EH (cell line): ENCODE data around the gene PIEZO2.
"Not testable (repeated sequence)": the region's sequence is repeated elsewhere in the genome, so short reads cannot be mapped to it uniquely, and the experiment has no call there.

Experiments
- DNase-seq: peaks from one replicate; pipeline ENCODE4 v3.0.0-alpha.2; 2015; ENCODE audit warnings: low read depth

PIEZO2 gene

DNA sequence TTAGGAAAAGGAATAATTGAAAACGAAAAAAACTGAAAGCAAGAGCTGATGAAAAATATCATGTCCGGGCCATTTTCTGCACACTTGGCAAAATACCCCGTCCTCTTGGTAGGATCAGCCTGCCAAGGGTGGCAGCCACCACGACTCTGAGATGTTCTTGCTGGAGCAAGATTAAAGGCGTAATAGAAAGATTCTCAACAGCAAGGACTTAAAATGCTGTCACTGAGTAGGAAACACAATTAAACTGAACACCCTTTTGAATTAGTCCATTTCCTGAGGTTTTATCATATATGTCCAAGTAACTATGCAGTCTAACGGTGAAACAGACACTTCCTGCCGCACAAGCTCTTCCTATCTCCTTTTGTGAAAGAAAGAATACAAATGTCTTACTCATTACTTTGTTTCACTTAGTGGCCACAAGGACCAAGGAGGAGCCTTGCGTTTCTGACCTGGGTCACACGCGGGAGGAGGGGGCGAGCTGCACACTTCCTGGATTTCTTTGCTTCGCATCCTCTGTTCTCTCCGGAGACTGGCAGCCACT lies 222.7 kb downstream of the PIEZO2 start:
- peak; percentile 59 for DNase-seq

DNA sequence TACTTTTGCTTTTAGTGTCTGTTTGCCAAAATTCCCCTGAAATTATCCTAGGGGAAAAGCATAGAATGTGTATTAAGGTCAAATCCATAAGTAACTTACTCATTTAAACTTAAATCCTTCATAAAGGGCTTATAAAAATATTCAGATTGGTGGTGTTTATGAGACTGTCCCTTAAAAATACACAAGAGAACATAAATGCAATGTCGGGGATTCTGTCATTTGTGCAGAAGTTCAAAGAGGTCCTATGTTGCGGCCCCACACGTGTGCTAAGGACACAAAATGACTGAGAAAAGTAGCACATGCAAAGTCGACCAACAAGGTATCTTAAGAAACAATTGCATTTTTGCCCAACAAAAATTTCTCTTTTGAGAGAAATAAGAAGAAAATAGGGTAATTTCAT lies 225.1 kb downstream of the PIEZO2 start:
- DNase-seq = no peak

DNA sequence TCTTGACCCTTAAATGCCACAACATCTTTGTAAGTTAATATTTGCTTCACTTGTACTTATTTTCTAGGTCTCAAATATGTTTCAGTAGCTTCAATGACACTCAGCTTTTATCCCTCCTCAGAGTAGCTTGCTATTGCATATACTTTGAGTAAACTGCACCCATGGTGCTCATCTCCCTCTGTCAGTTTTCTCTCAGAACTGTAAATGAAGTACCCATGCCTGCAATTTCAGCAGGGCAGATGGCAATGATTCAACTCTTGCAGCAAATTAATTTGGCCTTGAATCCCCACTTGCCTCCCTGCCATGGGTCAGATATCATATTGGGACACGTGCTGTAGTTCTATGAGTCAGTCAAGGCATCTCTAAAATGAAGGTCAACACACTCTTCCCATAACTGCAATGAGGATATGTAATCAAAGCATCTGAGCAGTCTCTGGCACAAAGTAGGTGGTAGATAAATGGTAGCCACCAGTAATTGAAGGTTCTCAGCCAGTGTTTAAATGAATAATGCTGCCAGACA lies 225.8 kb downstream of the PIEZO2 start:
- DNase-seq = peak; percentile 10

DNA sequence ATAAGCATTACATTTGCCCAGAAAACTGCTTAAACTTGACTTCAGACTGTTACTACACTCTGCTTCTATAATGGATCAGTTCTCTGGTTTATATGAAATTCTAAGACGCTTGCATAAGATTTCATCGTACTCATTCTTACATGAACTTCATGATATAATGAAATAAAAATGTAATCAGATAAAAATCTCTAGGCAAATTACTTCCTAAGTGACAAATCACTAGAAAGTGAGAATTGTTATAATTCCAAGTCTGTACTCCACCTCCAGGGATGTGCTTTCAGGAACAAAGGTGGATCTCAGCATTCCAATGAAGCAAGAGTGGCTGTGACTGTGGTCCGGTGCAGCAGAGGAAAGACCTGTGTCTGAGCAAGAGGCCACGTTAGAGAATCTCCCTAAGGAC lies 226.2 kb downstream of the PIEZO2 start:
- peak; percentile 2 for DNase-seq

DNA sequence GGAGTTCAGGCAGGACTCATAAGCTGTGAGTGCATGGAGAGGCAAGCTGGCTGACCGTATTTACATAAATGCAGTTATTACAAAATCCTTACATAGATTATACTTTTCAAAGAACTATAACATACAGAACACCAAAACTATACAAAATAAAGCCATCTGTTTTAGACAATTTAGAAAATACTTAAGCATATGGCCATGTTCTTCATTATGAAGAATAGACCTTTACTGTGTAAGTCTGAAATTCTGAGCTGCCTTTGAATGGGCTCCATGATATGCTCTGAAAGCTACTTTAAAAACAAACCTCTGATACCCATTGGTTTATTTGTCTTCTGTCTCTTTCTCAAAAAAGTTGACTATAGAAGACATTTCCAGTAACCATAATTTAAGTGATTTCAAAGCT lies 226.7 kb downstream of the PIEZO2 start:
- DNase-seq = not testable (repeated sequence)

DNA sequence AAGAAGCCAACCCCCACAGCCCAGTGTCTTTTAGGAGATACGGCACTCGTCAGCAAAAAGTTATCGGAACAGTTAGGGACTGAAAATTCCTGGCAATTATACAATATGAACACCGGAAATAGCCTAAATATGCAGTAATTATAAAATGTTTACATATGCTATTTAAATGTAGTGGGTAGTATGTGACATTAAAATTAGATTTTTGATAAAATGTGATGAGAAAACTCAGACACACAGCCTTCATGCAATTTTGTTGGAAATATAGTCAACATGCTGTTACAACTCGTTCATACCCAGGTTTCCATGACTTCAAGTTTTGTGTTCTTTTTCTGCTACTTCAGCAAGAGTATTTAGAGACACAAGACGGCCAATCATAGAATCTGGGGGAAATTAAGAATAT lies 229.1 kb downstream of the PIEZO2 start:
- not testable (repeated sequence) for DNase-seq

DNA sequence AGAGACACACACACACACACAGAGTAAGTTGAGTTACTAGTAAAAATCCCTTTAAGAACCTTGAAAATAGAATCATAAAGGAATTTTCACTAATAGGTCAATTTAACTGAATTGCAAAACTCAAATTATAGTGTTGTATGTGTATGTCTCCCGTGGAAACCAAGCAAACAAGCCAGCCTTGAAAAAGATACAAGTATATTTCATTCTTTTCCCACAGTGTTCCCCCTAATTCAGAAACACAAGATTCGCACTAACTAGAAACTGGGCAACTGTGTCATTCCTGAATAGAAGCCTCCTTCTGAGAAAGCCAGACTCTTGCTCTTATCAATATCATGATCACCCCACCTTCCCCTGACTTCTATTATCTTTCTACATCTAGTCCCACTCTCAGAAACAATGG lies 229.5 kb downstream of the PIEZO2 start:
- no peak for DNase-seq

DNA sequence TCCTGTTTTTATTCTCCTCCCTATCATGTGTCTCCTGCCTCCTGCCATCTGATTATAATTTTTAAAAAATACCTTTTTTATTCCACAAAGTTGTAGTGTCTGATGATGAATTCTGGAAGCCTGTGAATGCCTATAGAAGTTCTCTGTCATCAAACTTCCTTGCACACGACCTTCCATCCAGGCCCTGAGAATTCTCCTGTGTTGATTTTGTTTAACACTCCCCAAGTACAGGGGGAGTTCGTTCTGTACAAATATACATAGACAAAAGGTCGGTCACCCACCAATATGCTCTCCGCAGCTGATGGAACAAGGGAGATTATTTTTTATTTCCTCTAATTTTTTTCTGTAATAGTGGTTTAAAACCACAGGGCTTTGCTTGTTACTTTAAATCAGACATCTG lies 232.5 kb downstream of the PIEZO2 start:
- no peak for DNase-seq

DNA sequence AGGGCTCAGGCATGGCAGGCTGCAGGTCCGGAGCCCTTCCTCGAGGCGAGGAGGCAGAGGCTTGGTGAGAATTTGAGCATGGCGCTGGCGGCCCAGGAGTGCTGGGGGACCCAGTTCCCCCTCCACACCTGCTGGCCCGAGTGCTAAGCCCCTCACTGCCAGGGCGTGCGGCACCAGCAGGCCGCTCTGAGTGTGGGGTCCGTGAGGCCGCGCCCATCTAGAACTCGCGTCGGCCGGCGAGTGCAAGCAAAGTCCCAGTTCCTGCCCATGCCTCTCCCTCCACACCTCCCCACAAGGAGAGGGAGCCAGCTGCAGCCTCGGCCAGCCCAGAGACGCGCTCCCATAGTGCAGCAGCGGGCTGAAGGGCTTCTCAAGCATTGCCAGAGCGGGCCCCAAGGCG lies 233.0 kb downstream of the PIEZO2 start:
- no peak for DNase-seq

DNA sequence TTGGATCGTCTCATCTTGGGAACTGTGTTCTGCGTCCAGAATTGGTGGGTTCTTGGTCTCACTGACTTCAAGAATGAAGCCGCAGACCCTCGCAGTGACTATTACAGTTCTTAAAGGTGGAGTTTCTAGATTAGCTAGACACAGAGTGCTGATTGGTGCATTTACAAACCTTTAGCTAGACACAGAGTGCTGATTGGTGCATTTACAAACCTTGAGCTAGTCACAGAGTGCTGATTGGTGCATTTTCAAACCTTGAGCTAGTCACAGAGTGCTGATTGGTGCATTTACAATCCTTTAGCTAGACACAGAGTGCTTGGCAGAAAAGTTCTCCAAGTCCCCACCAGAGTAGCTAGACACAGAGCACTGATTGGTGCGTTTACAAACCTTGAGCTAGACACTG lies 233.6 kb downstream of the PIEZO2 start:
- not testable (repeated sequence) for DNase-seq

DNA sequence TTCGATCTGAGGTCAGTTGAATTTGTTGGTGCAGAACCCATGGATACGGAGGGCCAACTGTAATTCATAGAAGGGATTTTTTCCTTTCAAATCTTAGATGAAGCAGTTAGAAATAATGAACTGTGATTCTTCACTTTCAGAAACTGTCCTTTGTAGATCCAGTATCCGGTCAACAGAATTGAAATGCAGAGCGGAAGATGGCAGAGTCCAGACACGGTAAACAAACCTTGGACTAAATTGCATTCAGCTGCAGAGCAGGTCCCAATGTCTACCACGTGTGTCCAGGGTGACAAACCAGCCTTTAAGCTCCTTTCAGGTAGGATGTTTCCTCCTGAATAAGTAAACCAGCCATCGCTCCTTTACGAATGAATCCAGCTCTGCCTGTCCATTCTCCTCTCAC lies 234.8 kb downstream of the PIEZO2 start:
- not testable (repeated sequence) for DNase-seq

DNA sequence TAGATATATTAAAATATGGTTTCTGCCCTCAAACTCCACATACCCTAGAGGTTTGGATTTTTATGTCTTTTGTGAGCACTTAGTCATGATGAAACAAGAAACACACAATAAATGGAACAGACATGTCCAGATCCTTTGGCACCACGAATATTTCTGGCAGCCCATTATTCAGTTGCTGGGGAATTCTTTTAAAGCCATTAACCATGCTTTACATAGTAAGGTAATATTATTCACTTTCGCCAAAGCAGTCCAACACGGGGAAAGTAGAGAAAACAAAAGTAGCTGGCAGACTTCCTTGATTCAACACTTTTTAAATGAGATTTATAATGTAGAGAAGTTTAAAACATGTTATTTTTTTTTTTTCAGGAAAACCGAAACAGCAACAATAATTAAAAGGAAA lies 235.4 kb downstream of the PIEZO2 start:
- DNase-seq = no peak

DNA sequence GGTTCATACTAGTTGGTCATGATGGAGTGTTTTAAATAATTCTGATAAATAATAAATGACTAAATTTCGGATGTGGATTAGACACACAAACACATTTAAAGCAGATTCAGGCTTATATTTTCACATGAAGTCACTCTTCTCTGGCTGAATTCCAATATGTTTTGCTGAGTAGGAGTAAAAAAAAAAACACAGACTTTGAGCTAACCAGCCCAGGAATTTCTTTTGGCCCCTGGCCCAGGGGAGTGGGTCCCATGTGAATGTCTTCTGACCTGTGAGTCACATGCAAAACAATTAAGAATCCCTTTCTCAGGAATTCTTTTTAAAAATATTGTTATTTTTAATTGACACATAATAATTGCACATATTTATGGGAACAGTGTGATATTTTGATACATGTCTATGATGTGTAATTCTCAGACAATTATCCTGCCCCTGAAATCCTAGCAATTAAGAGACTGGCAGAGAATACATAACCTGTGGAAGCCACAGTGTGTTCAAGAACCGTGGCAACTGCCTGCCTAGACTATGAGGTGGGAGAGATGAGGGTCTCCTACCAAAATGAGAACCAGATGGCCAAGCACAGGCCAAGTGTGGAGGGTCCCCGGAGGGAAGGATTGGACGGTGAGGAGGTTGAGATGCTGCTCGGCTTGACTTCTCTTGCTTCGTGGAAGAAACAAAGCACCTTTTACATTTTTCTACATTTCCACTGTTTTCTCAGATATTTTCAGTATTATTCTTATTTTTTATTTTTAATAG lies 236.4 kb downstream of the PIEZO2 start:
- peak; percentile 37 for DNase-seq

DNA sequence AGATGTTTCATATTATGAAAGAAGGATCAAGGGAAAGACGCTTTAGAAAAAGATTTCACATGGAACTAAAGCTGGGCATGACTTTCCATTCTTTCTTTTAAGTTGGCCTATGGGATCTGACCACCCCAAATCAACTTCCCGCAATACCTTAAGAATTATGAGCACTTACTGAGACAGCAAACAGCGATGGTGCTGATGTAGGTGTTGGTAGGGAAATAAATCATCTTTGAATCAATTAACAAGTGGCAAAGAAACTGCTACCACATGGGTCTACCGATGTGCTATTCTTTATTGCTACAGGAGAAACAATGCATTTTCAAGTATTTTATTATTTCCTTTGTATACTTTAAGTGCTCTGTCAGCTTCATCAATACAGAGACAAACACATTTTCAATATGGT lies 239.6 kb downstream of the PIEZO2 start:
- no peak for DNase-seq

DNA sequence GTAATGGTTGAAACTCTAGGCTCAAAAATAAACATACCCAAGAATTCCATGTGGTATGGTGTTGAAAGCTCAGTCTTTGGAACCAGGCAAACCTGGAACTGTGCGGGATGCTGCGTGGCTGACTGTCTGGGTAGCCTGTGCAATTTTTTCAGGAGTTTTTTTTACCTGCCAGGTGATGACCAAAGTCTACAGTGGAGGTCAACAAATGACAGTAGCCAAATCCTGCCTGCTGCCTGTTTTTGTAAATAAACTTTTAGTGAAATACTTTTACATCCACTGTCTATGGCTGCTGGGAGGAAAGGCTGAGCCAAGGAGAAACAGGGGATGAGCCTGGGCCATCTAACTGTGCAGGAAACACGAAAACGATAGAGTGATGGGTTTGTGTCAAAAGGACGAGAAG lies 240.6 kb downstream of the PIEZO2 start:
- no peak for DNase-seq

DNA sequence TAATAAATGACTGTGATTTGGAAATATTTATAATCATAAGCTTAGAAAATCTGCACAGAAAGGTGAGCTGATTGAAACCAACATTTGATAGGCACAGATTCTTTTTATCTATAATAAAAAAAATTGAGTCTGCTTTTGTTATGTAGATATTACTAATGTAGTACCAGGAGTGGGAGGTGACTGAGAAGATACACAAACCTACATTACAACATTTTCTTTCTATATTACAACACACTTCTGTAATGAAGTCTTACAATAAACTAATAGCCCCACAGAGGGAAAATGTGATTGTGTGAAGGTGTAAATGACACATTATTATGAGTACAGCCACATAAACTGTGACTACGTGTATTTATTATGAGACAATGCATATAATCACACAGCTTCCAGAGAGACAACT lies 241.6 kb downstream of the PIEZO2 start:
- DNase-seq = no peak

DNA sequence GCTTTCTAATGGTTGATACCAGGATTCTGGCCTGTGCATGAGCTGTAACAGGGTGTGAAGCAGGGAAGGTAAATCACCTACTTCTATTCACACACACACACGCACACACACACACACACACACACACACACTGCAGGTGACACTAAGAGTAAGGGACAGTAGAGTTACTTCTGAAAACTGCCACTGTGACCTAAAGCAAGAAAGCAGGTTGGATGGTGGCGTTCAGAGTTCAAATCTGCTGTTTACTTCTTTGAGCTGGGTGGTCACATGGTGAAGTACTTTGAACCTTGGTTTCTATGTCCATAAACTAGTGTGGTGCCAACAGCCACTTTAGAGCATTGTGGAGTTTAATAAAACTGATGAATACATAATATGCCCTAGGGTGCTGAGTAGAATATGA lies 248.0 kb downstream of the PIEZO2 start:
- no peak for DNase-seq

DNA sequence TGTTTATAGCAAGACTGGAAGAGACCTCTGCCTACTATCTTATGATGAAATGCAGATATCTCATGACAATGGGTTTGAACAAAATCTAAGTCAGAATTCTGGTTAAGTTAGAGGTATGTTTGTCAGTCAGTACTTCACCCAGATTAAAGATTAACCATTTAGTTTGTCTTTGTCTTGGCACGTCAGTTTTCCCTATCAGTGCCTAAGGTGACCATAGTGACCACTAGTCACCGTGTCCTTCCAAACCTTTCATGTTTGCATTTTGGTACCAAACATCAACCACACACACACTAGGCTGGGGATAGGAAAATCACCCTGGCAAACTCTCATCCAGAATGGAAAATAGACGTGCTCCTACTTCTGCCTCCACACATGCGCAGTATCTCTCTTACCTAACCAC lies 248.9 kb downstream of the PIEZO2 start:
- no peak for DNase-seq

DNA sequence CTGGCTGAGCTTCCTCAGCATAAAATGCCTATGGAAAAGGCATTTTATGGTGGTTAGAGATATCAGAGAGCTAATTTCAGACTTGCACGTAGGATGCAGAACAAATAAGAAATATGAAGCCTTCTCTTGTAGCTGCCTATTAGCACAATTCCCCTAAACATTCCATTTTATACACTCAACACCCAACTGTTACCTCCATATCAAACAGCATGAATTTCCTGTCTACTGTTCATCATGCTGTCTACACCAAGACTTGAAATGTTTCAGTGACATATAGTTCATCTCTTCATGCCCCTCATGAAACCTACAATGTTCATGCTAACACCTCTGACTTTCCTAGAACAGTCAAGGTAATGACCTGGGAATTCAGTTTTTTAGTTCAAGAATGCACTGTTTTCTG lies 249.9 kb downstream of the PIEZO2 start:
- no peak for DNase-seq

DNA sequence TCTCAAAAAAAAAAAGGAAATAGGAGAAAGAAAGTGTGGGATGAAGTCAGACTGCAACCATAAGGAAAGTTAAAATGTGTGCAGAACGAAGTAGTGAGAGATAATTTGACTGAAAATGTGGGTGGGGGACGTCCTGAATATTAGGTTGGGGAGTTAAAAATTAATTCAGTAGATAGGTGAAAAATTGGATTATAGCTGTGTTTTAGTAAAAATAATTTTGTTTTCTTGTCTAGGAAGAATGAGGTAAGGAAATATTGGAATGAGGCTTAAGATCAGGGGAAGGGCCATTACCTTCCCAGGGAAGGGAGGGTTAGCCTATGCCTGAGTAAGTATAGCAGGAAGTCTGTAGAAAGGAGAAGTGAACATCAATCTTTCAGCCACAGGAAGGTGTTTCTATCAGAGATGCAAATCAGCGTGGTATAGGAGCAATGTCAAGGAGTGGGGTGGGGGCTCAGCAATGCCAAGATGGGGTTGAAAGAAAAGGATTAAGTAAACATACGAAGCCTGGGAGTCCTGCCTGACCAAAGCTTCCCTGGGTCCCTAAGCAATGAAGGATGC lies 250.9 kb downstream of the PIEZO2 start:
- no peak for DNase-seq

DNA sequence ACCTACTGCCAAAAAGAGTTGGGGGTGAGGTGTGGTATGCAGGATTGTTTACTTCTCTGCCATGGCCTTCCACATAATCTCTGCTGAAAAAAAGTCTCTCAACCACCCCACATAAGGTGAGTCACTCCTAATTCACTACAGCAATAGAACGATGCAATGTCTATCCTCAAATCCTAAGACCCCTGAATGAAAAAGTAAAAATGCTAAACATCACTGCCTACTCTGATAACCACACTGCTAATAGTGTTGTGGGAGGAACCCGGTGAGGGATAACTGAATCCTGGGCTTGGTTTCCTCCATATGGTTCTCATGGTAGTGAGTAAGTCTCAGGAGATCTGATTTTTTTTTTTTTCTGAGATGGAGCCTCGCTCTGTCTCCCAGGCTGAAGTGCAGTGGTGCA lies 252.5 kb downstream of the PIEZO2 start:
- no peak for DNase-seq

DNA sequence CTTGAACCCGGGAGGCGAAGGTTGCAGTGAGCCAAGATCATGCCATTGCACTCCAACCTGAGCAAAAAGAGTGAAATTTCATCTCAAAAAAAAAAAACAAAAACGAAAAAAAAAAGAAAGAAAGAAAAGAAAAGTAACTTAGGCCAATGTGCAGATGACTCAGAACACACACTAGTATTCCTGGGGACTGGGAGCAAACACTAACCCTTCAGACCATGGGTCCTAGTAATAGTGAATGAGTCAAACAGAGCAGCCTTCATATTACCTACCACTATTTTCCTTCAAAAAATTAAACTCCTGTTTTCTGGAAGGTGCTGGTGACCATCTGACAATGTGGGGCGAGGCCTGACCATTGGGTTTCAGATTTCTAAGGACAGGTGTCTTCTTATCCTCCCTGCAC lies 253.4 kb downstream of the PIEZO2 start:
- DNase-seq = no peak

DNA sequence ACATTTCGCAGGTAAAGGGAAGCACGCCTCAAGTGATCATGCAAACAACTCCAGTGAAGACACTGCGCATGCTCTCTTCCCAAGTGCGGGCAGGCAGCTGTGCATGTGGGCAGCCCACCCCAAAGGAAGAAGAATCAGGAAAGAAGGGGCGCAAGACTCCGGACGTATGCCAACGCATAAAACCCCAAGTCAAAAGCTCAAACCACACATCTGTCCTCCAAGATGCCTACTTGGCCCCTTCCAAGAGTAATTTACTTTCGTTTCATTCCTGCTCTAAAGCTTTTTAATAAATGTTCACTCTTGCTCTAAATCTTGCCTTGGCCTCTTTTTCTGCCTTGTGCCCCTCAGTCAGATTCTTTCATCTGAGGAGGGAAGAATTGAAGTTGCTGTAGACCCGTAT lies 254.9 kb downstream of the PIEZO2 start:
- no peak for DNase-seq

DNA sequence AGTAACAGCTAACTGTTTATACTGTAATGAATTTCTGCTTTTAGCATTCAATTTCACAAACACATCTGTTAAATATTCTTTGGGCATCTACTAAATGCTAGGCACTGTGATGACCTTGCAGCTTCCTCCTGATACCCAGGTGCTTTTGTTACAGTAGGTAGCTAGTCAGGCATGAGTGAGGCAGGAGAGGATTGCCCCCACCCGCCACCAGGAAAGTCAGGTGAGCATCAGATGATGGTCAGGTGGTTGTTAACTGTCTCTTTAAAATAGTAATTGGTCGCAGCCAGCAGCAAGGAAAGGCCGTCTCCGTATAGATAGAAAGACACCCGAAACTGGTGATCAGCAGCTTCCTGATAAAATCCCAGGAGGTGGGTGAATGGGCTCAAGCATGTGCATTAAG lies 255.6 kb downstream of the PIEZO2 start:
- DNase-seq = no peak
